GM12865 (cell line): ENCODE data around the gene CD68.

ENCODE experiments used
- DNase-seq: peaks from one replicate; pipeline ENCODE4 v3.0.0; 2010; ENCODE audit warnings: low read depth
- H3K4me3 ChIP-seq: 2 replicates; pipeline ENCODE4 v1.5.1; 2011; ENCODE audit warnings: mild to moderate bottlenecking, low read depth, low read length, control low read depth
- CTCF ChIP-seq: IDR thresholded peaks from 2 replicates; pipeline ENCODE4 v1.5.1; 2011; ENCODE audit warnings: low read length, control low read depth, low read depth, inconsistent platforms; ENCODE audit not compliant: insufficient read depth; ENCODE audit errors: missing control alignments

The CD68 gene

GRCh38 chr17:7570351-7570750 is 9.1 kb upstream of the CD68 start:
- TF ChIP-seq CTCF: no peak
- H3K4me3 ChIP-seq: no peak overlapping the region
- DNase-seq: no peak

- TF ChIP-seq CTCF: no peak
- no peak for DNase-seq
- H3K4me3 ChIP-seq: peak overlapping the region; percentile 93
Observed at GRCh38 chr17:7572338-7572587, 7.2 kb upstream of the CD68 start.

- peak; percentile 99 for DNase-seq
- H3K4me3 ChIP-seq: peak overlapping the region; percentile 95
- no peak for TF ChIP-seq CTCF
Observed at GRCh38 chr17:7572588-7573323, 6.7 kb upstream of the CD68 start.

- peak overlapping the region; percentile 95 for H3K4me3 ChIP-seq
- no peak for TF ChIP-seq CTCF
- DNase-seq: peak; percentile 95
Observed at GRCh38 chr17:7573324-7574080, 5.9 kb upstream of the CD68 start.

- TF ChIP-seq CTCF: no peak
- no peak for DNase-seq
Observed at GRCh38 chr17:7574176-7574953, 5.1 kb upstream of the CD68 start.

GRCh38 chr17:7575481-7575883 is 4.0 kb upstream of the CD68 start:
- TF ChIP-seq CTCF: no peak
- no peak for DNase-seq
- peak overlapping the region; percentile 7; the same call in 1 of the 2 replicates for H3K4me3 ChIP-seq

More at GRCh38 chr17:7574176-7574953, 5.1 kb upstream of the CD68 start:
- peak overlapping the region; percentile 95 for H3K4me3 ChIP-seq
